NCI-H1417 treated with DMSO at 0.1 percent for 48 hours (cell line): ENCODE measurements around the gene SNX18.

Experiments
- DNase-seq: peaks from one replicate; lab custom pipeline; 2025; lab: John Stamatoyannopoulos, UW

The SNX18 gene

DNA sequence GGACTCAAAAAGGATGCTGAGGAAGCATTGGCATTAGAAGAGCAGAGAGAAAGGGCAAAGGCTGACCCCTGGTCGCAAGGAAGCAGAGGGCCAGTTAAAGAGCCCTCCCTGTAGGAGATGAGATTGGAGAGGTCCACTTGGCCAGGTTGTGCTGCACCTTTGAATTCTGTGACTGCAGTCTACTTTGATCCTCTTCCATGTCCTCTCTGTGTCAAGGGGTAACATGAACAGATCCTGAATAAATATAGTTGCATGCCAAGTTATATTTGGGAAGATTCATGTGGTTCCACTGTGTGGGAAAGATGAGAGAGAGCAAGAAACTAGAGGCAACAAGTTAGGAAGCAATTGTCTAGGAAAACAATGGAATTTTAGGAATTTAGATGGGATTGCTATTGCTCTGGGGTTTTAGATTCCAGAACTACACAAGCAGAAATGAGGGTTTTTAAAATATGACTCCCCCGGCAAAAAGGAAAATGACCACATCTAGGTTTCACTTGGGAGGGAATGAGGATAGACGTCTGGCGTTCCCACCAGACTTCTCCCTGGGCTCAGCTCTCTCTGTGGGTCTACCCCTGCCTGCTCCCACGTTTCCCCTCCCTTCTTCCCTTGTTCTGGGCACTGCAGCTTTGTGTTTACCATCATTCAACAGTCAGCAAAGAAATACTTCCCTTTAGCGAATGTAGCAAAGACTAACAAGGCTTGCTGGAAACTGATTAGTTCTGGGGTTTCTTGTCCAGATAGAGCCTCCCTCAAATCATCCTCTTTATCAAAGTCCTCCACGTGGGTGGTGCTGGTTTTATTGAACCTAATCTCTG, 63.6 kb downstream of the SNX18 start:
- DNase-seq = no peak

DNA sequence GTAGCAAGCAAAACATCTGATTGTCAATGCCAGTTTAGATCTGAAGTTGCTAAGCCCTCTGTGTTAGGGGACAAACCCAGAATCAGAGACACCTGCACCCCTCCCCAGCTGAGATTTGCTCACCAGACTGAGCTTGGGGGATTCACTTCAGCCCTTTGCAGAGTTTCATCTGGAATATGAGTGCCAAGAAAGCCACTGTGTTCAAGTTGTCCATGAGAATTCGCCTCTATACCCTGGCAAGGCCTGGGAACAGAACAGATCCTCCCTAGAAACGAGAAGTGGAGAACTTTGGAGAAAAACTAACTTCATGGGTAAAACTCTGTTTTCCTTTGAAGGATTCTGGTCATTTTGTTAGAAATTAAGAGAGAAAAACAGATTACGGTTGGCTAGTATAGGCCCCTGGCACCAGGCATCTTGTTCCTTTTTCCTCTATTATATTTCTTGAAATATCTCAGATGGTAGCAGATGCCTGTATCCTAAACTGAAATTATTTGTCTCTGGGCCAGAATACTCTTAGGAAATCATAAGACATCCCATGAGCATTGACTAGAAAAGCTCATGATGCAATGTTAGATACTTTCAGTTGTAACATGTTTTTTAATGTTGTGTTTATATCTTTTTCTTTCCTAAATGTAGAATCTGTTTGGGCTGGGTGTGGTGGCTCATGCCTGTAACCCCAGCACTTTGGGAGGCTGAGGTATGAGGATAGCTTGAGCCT, 64.4 kb downstream of the SNX18 start:
- DNase-seq = no peak

DNA sequence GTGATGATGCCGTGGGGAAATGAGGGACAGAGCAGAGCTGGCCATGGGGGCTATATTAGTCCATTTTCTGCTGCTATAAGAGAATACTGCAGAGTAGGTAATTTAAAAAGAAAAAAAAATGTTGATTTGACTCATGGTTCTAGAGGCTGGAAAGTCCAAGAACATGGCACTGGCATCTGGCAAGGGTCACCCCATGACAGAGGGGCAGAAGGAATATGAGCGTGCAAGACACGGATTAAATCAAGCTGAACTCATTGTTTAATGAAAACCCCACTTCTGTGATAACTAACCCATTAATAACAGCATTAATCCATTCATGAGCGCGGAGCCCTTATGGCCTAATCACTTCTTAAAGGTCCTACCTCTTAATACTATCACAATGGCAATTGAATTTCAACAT, 68.8 kb downstream of the SNX18 start:
- DNase-seq = no peak

DNA sequence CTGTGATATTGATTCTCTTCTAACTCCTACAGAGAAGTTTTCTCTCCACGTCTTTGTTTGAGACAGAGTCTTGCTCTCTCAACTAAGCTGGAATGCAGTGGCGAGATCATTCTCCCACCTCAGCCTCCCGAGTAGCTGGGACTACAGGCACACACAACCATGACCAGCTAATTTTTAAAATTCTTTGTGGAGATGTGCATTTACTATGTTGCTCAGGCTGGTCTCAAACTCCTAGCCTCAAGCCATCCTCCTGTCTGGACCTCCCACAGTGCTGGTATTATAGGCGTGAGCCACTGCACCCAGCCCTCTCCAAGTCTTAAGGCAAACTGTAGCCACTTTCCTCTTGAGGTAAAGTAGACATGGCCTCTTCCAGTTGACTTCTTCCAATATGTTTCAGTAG, 72.2 kb downstream of the SNX18 start:
- DNase-seq = no peak

DNA sequence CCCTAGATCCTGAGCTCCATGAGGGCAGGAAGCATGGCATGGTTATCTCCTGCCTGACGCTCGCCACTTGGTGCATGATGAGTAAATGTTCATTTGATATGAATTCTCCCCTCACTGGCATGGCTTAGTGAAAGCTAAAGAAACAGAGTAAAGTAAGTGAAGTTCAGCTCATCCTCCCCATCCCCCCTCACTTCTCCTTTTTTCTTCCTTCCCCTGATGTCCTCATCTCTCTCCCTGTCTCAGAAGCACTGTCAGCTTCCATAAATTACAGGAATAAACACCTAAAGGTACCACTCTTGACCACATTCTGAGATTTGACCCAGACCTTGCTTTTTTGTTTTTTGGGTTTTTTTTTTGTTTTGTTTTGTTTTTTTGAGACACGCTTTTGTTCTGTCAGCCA, 73.3 kb downstream of the SNX18 start:
- DNase-seq = no peak

DNA sequence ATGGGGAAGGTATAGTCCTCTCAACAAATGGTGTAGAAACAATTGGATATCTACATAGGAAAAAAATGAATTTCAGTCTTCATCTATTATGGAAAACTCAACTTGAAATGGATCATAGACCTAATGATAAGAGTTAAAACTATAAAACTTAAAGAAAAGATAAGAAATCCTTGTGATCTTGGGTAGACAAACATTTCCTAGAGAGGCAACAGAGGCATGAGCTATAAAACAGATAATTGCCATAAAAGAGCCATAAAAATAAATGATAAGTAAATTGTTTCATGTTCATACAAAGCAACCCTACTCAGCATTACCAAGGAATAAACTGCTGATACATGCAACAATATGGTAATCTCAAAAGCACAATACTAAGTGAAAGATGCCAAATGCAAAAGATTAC, 76.2 kb downstream of the SNX18 start:
- no peak for DNase-seq

DNA sequence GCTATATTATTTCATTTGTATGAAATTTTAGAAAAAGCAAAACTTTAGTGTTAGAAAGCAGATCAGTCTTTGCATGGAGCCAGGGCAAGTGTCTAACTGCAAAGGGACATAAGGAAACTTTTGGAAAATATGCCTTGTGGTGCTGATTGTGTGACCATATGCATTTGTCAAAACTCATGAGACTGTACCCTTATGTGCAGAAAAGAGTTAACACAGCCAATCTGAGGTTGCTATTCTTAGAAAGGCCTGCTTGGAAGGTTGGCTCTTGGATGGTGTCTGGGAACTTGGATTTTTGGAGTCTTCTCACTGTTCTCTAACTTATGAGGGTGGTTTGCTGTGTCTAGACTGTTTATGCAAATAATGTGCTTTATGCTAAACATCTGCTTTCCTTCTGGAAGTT, 76.6 kb downstream of the SNX18 start:
- DNase-seq = no peak

DNA sequence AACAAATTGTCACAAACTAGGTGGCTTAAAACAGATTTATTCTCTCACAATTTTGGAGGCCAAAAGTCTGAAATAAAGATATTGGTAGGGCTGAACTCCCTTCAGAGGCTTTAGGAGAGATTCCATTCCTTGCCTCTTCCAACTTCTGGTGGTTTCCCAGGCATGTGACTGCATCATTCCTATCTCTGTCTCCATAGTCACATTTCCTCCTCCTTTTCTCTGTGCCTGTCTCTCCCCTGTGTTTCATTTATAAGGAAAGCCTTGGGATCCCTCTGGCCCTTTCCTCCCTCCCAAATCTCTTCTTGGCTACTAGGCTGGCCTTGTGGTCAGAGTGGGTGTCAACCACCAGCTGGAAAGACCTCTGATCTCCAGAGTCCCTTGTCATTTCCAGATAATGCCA, 78.2 kb downstream of the SNX18 start:
- DNase-seq = no peak
